ENCODE data around the gene KRT38.

The KRT38 gene

DNA sequence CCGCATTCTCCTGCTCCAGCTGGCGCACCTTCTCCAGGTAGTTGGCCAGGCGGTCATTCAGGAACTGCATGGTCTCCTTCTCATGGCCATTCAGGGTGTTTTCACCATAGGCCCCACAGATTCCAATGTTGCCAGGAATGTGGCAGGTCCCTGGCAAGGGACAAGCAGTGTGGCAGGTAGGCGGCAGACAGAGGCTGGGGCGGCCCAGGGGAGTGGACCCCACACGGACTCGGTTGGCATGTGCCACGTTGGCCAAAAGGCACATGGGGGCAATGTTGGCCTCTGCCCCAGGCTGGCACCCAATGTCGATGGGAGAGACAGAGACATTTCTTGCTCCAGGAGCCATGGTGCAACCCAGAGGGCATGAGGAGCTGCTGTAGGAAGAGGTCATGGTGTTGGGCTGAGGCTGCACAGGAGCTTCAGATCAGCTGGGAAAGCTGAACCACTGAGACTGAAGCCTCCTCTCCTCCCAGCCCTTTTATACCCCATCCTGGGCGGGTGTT lies at the start of gene KRT38:
Gene KRT38, minus strand, starts transcription at position 453 of the 503 bp plus-strand sequence. Its CDS starts 62 bp downstream, at position 391.
- no peak for DNase-seq

DNA sequence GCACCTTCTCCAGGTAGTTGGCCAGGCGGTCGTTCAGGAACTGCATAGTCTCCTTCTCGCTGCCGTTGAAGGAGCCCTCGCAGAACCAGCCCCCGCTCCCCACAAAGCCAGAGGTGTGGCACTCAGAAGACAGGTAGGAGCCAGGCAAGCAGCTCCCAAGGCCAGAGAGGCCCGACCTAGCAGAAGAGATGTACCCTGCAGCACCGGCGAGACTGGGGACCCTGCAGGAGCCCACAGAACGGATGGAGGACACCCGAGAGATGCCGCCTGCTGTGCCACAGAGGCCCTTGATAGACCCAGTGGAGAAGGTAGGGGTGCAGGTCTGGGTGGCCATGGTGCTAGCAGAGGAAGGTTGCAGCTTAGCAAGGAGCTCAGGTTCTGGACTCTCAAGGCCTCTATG lies 48.7 kb upstream of the KRT38 start, which contains the start of gene KRT36:
Gene KRT36, minus strand, starts transcription at position 380 of the 400 bp plus-strand sequence. Its CDS starts 46 bp downstream, at position 334.
- DNase-seq, result no peak

DNA sequence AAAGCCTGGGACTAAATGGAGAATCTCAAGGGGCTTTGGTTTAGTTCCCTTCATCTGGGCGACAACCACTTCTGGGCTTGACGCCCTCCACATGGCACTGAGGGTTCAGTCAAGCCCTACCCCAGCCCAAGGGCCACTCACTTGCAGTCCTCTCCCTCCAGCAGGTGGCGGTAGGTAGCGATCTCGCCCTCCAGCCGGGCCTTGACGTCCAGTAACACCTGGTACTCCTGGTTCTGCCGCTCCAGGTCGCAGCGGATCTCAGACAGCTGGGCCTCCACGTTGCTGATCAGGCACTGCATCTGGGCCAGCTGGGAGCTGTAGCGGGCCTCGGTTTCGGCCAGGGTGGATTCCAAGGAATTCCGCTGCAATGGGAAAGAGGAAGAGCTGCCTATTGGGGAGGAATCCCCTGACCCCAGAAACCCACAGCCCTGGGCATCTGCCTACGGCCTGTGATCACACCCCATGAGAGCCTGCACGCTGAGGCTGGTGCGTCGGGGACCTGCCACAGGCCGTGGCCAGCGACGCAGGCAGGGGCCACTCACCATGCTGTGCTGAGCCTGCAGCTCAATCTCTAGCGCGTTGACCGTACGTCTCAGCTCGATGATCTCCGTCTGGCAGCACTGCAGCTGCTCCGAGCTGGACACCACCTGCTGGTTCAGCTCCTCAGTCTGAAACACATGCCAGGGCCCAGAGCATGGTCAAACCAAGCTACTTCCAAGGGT lies 46.2 kb upstream of the KRT38 start:
- no peak for DNase-seq

DNA sequence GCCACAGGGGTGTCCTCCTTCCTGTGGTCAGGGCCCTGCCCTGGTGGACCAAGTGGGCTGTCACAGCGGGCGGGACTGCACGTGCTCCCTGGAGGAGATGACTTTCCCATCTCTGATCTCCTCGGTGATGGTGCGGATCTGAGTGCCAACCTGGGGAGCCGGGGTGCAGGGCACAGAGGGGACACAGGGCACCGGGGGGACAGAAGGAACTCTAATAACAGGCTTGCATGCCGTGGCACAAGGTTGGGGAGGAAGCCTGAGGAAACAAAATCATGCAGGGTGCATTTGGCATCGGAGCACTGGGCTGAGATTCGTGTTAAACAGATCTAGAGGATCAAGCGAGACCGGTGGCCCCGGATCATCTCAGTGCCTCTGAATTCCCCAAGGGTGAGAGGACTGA lies 45.5 kb upstream of the KRT38 start:
- DNase-seq, result no peak

DNA sequence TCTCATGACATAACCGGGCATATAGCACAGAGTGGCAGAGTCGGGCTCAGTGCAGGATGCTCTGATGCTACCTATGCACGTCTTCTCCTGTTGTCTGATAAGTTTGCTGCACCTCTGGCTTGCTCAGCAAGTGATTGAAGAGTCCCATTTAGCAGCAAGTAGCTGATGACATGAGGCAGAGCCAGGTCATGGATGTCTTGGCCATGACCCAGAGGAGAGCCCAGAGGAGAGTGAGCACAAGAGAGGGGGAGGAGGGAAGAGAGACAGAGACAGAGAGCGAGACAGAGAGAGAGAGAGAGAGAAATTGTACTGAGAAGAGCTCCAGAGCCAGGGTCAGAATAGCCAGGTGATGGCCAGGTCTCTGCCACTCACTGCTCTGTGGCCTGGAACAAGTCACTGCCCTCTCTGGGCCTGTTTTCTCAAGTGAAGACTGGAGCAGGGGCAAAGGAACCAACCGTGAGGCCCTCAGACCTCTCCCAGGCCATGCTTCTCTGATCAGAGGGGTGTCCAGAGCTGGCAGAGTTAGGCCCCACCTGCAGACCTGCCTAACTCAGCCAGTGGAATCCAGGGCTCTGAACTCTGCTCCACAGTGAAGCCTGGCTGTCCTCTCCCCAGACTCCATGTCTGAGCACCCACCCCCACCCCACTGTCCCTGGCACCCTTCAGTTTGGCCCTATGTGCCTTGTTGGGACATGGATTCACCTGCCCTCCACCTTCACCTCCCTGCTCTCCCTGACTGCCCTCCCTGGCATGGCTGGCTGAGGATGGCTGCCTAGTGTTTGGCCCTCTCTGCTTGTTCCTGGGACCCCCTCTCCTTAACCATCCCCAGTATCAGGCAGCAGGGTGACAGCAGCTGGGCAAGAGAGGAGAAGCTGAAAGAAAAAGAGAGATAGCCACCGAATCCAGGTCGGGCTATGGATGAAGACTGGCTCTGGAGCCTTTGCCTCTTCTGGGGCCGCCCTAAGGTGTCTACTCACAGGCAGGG lies 44.4 kb upstream of the KRT38 start:
- DNase-seq, result no peak

DNA sequence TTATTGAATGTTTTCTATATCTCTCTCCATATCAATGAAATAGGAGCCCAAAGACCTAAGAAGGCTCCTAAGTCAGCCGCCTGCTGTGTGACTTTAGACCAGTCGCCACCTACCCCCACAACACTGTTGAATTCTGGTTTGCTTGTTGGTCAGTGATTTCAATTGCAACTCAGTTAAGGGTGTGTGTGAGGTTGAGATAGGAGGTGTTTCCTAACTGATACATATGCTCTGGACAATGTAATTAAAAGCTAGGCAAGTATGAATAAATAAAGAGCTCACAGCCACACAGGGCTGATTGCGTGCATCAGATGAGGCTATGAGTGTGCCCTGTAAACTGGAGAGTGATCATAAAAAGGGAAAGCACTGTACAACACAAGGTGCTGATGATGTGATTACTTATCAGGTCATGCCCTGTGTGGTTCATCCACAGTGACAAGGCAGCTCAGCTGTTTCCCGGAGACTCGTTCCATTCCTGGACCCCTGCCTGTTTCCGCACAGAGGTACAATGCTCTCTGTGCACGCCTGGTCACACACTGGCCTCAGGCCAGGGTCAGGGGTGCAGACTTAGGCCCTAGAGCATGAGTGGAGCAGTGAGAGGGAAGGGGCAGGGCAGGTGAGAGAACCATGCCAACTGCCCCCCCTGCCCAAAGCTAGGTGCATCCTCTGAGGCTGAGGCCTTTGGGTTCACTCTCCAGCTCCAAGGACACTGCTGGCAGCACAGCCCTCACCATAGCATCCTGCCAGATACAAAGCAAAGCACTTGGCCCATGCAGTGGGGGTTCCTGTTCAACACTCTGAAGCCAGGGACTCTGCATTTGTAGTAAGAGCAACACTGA lies 43.4 kb upstream of the KRT38 start:
- DNase-seq, result no peak

DNA sequence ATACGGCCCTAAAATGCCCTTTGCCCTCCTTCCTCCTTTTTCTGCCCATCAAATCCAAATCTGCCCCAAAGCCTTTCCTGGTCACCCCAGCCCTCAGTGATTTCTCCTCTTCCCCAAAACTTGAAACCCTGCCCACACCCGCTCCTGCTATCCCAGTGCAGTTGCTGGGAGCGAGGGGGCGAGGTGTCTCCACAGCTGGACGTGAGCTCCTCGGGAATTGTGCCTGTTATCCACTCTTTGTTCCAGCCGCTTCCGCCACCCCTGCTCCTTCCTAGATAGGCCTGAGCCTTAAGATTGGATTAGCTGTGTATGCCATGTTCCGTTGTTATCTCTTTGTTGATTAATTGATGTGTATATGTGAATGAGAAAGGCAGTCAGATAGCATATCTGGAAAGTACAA lies 42.7 kb upstream of the KRT38 start:
- DNase-seq, result no peak

DNA sequence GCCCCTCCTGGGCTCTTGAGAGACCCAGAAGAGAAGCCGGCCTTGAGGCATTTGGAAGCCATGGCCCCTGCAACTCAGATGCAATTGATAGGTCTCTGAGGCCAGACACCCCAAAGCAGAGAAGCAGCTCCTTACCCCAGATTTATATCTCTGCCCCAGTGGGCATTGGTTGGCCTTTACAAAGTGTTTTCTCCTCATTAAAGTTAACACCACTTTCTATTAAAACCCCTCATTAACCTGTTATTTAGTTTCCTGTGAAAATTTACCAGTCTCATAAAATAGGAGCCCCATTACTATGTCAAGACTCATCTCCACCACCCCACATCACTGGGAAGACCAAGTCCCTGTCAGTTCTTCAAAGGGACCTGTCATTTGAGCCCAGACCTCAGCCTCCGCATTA lies 40.3 kb upstream of the KRT38 start, which contains the start of gene KRT35:
Gene KRT35, minus strand, starts transcription at position 116 of the 400 bp plus-strand sequence. Its CDS starts 54 bp downstream, at position 62.
- DNase-seq, result no peak

DNA sequence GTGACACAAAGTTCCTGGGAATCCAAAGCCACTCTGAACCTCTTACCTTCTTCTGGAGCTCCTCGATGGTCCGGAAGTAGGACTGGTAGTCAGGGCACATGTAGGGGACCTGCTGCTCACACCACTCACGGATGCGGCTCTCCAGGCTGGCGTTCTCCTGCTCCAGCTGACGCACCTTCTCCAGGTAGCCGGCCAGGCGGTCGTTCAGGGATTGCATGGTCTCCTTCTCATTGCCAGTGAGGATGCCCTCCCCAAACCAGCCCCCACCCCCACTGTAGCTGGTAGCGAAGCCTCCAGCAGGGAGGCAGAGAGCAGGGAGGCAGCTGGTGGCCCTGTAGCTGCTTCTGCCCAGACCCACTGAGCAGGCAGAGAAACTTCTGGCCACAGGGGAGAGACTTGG lies 39.8 kb upstream of the KRT38 start:
- DNase-seq, result no peak

DNA sequence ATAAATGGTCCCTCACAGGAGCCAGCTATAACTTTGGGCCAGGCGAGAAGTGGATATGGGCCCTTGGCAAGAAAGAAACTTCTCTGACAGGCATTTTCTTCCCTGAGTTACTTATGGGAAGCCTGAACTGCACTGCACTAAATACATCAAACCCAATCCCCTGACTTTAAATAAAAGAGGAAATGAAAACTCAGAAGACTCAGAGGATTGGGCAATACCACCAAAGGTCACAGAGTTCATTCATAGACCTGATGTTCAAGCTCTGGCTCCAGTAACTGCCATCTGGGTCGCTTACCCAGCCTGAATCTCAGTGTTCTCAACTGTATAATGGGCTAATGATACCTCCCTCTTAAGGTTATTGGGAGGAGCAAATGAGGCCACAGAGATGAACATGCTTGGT lies 39.4 kb upstream of the KRT38 start:
- DNase-seq, result no peak

DNA sequence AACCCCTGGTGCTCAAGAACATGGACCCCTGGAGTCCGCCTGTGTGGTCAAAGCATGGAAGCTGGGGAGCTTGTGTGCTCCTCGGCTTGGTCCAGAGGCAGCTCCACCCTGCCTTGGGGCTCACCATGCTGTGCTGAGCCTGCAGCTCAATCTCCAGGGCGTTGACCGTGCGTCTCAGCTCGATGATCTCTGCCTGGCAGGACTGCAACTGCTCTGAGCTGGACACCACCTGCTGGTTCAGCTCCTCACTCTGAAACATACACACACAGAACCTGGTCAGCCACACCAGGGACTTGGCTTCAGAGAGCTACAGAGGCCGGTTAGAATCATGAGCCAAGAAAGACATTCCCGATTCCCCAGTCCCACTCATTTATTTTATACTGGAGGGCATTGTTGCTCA lies 37.5 kb upstream of the KRT38 start:
- DNase-seq, result no peak

DNA sequence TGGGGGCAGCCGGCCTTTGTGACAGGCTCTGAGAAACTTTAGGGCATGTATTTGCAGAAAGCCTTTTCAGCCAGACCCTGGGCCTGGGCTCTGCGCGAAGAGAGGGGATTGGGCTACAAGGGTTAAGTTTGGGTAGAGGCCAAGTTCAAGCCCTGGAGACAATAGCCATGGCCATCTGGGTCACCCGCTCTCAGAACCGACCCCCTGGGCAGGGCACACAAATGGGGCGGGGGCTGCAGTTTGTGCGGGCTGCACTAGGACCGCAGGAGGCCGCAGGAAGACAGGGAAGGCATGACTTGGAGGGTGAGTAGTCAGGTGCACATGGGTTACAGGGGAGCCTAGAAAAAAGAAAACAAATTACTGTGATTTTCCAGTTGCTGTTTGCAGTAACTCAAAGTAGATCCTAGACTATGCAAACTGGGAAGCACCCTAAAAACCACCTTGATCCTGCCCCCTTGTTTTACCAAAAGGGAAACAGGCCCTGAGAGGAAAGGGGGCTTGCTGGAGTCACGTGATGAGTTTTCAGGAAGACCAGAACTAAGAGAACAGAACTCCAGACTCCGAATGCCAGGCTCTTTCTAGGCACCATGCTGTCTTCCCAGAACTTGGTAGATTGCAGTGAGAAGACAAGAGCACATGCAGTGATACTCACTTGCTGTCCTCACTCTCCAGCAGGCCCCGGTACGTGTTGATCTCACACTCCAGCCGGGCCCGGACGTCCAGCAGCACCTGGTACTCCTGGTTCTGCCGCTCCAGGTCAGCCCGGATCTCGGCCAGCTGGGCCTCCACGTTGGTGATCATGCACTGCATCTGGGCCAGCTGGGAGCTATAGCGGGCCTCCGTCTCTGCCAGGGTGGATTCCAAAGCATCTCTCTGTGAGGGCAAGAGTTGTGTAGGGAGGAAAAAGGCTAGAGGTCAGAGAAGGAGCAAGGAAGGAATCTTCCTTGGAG lies 36.4 kb upstream of the KRT38 start:
- DNase-seq, result no peak

DNA sequence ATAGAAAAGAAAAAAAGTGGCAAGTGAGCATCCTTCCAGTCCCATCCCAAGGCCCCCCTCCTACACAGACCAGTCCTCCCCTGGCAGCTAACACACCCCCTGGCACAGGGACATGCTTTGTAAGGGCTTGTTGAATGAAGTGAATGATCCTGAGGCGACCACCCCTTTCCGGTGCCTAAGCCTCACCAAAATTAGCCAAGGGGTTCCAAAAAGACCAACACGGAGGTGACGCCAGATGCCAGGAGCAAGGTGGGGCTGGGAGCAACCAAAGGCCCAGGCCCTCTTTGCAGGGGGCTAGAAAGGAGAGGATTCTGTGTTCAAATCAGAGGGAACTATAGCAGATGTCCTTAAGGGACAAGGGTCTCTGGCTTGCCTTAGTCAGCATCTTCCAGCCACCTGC lies 34.6 kb upstream of the KRT38 start:
- no peak for DNase-seq

DNA sequence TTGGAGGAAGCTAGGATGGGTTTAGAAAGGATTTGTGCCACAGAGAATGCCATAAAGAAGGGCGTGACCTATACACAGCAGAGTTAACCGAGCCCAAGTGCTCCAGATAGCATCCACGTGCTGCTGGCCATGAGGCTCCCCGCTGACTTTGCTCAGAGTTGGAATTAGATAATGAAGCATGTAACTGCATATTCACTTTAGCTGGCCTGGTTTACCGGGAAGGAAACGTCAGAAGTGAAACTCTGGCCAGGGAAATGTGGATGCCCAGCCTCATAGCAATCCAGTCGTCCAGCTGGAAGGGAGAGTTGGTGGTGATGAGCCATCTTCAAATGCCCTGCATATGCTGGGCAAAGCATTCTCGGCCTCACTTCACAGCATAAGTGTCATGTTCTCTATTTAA lies 34.1 kb upstream of the KRT38 start:
- no peak for DNase-seq

DNA sequence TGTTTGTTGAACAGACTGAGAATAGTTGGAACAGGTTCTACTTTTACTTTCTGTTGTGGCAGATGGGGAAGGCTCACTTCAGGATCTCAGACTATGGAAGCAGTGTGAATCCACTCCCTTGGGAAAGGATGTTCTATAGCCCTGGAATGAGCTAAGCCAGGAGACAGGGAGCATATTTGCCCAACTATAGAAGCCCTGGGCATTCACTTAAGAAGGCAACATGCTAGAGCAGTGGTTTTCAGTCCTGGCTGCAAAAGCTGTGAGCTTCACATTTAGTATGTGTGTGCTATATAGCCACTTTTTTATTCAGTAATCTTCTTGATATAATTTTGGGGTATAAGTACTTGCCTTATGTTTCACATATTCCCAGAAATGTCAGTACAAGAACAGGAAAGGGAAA lies 27.6 kb upstream of the KRT38 start:
- no peak for DNase-seq

DNA sequence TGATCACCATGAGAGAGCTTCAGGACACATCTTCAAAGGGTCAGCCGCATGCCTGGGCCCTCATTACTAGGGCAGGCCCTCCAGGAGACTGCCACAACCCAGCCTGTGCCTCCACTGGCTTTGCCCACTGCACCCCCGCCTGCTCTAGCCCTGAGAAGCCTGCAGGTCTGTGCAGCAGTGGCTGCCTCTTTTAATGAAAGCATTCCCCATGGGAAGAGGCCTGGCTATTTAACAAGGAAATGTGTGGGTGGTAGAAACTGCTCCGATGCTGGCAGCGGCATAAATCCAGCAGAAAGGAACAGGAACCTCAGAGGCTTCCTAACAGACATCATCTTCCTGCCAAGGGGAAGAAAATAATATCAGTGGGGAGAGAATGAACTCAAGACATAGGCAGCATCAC lies 26.8 kb upstream of the KRT38 start:
- no peak for DNase-seq

DNA sequence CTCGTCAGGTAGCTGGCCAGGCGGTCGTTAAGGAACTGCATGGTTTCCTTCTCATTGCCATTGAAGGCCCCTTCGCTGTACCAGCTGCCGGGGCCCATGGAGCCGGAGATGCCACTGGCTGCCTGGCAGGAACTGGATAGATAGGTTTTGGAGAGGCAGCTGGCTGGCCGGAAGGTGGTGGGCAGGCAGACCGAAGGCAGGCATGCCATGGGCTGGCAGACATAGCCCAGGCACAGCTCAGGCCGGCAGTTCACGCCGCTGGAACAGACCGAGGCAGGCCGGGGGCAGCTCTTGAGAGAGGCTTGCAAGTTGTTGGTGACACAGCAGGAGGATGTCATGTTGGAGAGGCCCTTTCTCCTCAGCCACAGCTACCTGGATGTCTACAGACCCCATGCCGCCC lies 26.2 kb upstream of the KRT38 start, which contains the start of gene KRT32:
Gene KRT32, minus strand, starts transcription at position 399 of the 400 bp plus-strand sequence. Its CDS starts 61 bp downstream, at position 338.
- DNase-seq, result no peak

DNA sequence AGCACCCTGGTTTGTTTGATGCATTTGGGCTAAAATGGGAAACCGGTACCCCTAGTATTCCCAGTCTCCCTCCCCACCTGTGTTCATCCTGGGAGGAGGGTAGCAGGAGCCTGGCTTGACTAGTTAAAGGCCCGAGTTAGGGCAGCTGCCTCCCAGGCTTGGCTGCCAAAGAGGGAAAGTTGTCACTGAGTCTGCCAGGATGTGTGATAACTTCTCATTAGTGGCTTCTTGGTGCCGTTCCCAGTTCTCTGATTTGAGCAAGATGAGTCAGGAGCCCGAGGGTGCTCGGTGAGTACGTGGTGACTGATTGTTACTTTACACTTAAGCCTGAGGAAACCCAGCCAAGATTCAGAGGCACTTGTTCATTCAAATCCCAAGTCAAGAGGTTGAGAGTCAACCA lies 23.9 kb upstream of the KRT38 start:
- peak; percentile 97 for DNase-seq

DNA sequence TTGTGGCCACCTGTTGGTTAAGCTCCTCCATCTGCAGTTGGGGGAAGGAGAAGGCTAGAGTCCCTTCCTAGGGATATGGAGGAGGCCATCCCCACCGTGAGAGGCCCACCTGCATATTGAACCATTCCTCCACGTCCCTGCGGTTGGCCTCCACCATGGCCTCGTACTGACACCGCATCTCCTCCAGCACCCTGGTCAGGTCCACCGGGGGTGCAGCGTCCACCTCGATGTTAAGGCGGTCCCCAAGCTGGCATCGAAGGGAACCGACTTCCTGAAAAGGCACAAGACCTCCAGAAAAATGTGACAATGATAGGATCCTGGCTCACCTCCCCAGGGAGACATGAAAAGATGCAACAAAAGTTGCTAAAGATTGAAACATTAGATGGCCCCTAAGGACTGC lies 23.4 kb upstream of the KRT38 start:
- no peak for DNase-seq

DNA sequence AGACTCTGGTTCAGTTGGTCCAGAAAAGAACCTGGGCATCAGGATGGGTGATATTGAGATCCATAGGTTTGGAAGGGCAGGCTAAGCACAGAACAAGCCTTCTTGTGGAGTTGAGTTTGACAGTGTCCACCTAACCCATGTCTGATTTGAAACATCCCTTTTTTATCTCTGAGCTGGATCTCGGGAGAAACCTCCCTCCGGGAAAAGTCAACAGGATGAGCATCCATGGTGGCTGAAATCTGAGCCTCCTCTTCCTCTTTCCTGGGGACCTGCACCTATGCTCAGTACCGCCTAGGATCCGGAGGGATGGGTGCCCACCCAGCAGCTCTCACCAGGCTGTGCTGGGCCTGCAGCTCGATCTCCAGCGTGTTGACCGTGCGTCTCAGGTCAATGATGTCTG lies 23.0 kb upstream of the KRT38 start:
- DNase-seq, result no peak

DNA sequence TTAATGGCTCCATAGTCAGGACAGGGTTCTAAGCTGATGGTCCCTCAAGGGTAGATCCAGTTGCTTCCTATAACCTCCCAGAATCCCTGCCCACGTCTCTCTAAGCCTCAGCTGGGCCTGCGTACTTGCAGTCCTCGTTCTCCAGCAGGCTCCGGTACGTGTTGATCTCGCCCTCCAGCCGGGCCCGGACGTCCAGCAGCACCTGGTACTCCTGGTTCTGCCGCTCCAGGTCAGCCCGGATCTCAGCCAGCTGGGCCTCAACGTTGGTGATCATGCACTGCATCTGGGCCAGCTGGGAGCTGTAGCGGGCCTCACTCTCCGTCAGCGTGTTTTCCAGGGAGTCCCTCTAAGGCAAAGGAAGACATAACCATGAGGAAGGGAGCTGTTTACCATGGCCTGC lies 21.9 kb upstream of the KRT38 start:
- no peak for DNase-seq
